ENCODE results near the gene MRPL32. TPM values are rescaled to one million over a fixed set of nuclear protein-coding genes. Genes with fewer than 3 reads are reported as not detected.

Gene MRPL32
- polyA plus RNA-seq, 2 donors, result 50.6 to 59.8 TPM

- WGBS, 2 donors, result 74 to 79% methylated on average over 4 of the region's 4 CpGs
- peaks cover 0 to 7% of the 10 kb centered on the region in 2 donors for H3K36me3 ChIP-seq (ENCODE audit: control insufficient read depth in 2 of 2, insufficient read depth in 2 of 2, low read length in 1 of 2)
- no peaks in the 10 kb centered on the region for H3K4me1 ChIP-seq (ENCODE audit: control insufficient read depth in 2 of 2, insufficient read depth in 2 of 2, low read length in 1 of 2)
- no peak overlapping the region for H3K4me3 ChIP-seq (ENCODE audit: low read depth in 1 of 2, low read length in 2 of 2)
- H3K27me3 ChIP-seq (ENCODE audit: control insufficient read depth in 1 of 2, insufficient read depth in 2 of 2, low read length in 2 of 2), result no peaks in the 10 kb centered on the region
- H3K27ac ChIP-seq (ENCODE audit: low read depth in 2 of 2, low read length in 1 of 2), result no peak overlapping the region
- H3K9me3 ChIP-seq (ENCODE audit: control insufficient read depth in 2 of 2, insufficient read depth in 1 of 2, low read depth in 1 of 2, low read length in 1 of 2), result no peaks in the 10 kb centered on the region
Observed at GRCh38 chr7:42939457-42940240, 7.5 kb downstream of the MRPL32 start.

- Histone ChIP-seq H3K36me3 (ENCODE audit: control insufficient read depth in 2 of 2, insufficient read depth in 2 of 2, low read length in 1 of 2) (peaks cover 0 to 7% of the 10 kb centered on the region in 2 donors), H3K4me1 (ENCODE audit: control insufficient read depth in 2 of 2, insufficient read depth in 2 of 2, low read length in 1 of 2) (no peaks in the 10 kb centered on the region), H3K27me3 (ENCODE audit: control insufficient read depth in 1 of 2, insufficient read depth in 2 of 2, low read length in 2 of 2) (no peaks in the 10 kb centered on the region), H3K9me3 (ENCODE audit: control insufficient read depth in 2 of 2, insufficient read depth in 1 of 2, low read depth in 1 of 2, low read length in 1 of 2) (no peaks in the 10 kb centered on the region), H3K4me3 (ENCODE audit: low read depth in 1 of 2, low read length in 2 of 2) (no peak overlapping the region), H3K27ac (ENCODE audit: low read depth in 2 of 2, low read length in 1 of 2) (no peak overlapping the region)
- WGBS, 2 donors, result 54% methylated on average over 13 of the region's 13 CpGs
Observed at GRCh38 chr7:42940985-42941847, 9.0 kb downstream of the MRPL32 start.

- Histone ChIP-seq H3K27me3 (ENCODE audit: control insufficient read depth in 1 of 2, insufficient read depth in 2 of 2, low read length in 2 of 2) (no peaks in the 10 kb centered on the region), H3K27ac (ENCODE audit: low read depth in 2 of 2, low read length in 1 of 2) (no peak overlapping the region), H3K9me3 (ENCODE audit: control insufficient read depth in 2 of 2, insufficient read depth in 1 of 2, low read depth in 1 of 2, low read length in 1 of 2) (no peaks in the 10 kb centered on the region), H3K4me3 (ENCODE audit: low read depth in 1 of 2, low read length in 2 of 2) (no peak overlapping the region), H3K4me1 (ENCODE audit: control insufficient read depth in 2 of 2, insufficient read depth in 2 of 2, low read length in 1 of 2) (no peaks in the 10 kb centered on the region), H3K36me3 (ENCODE audit: control insufficient read depth in 2 of 2, insufficient read depth in 2 of 2, low read length in 1 of 2) (no peaks in the 10 kb centered on the region)
- 33 to 34% methylated on average over 4 of the region's 4 CpGs for WGBS, 2 donors
Observed at GRCh38 chr7:42945821-42946626, 13.8 kb downstream of the MRPL32 start.

GRCh38 chr7:42946627-42946950 is 14.4 kb downstream of the MRPL32 start:
- no peaks in the 10 kb centered on the region for H3K36me3 ChIP-seq (ENCODE audit: control insufficient read depth in 2 of 2, insufficient read depth in 2 of 2, low read length in 1 of 2)
- H3K27me3 ChIP-seq (ENCODE audit: control insufficient read depth in 1 of 2, insufficient read depth in 2 of 2, low read length in 2 of 2), result no peaks in the 10 kb centered on the region
- no peaks in the 10 kb centered on the region for H3K9me3 ChIP-seq (ENCODE audit: control insufficient read depth in 2 of 2, insufficient read depth in 1 of 2, low read depth in 1 of 2, low read length in 1 of 2)
- no peaks in the 10 kb centered on the region for H3K4me1 ChIP-seq (ENCODE audit: control insufficient read depth in 2 of 2, insufficient read depth in 2 of 2, low read length in 1 of 2)
- no peak overlapping the region for H3K4me3 ChIP-seq (ENCODE audit: low read depth in 1 of 2, low read length in 2 of 2)
- H3K27ac ChIP-seq (ENCODE audit: low read depth in 2 of 2, low read length in 1 of 2), result no peak overlapping the region
- 97% methylated on average over 2 of the region's 2 CpGs for WGBS, 2 donors

- H3K36me3 ChIP-seq (ENCODE audit: control insufficient read depth in 2 of 2, insufficient read depth in 2 of 2, low read length in 1 of 2), result no peaks in the 10 kb centered on the region
- no peaks in the 10 kb centered on the region for H3K9me3 ChIP-seq (ENCODE audit: control insufficient read depth in 2 of 2, insufficient read depth in 1 of 2, low read depth in 1 of 2, low read length in 1 of 2)
- 62 to 64% methylated on average over 2 of the region's 2 CpGs for WGBS, 2 donors
- H3K27ac ChIP-seq (ENCODE audit: low read depth in 2 of 2, low read length in 1 of 2), result no peak overlapping the region
- no peak overlapping the region for H3K4me3 ChIP-seq (ENCODE audit: low read depth in 1 of 2, low read length in 2 of 2)
- H3K27me3 ChIP-seq (ENCODE audit: control insufficient read depth in 1 of 2, insufficient read depth in 2 of 2, low read length in 2 of 2), result no peaks in the 10 kb centered on the region
- H3K4me1 ChIP-seq (ENCODE audit: control insufficient read depth in 2 of 2, insufficient read depth in 2 of 2, low read length in 1 of 2), result no peaks in the 10 kb centered on the region
Observed at GRCh38 chr7:42947521-42947920, 15.3 kb downstream of the MRPL32 start.

GRCh38 chr7:42950417-42950816 is 18.2 kb downstream of the MRPL32 start:
- no peaks in the 10 kb centered on the region for H3K36me3 ChIP-seq (ENCODE audit: control insufficient read depth in 2 of 2, insufficient read depth in 2 of 2, low read length in 1 of 2)
- 52 to 57% methylated on average over 3 of the region's 3 CpGs for WGBS, 2 donors

GRCh38 chr7:42952328-42952727 is 20.2 kb downstream of the MRPL32 start:
- H3K27me3 ChIP-seq (ENCODE audit: control insufficient read depth in 1 of 2, insufficient read depth in 2 of 2, low read length in 2 of 2), result no peaks in the 10 kb centered on the region
- H3K4me3 ChIP-seq (ENCODE audit: low read depth in 1 of 2, low read length in 2 of 2), result no peak overlapping the region
- no peak overlapping the region for H3K27ac ChIP-seq (ENCODE audit: low read depth in 2 of 2, low read length in 1 of 2)
- no peaks in the 10 kb centered on the region for H3K4me1 ChIP-seq (ENCODE audit: control insufficient read depth in 2 of 2, insufficient read depth in 2 of 2, low read length in 1 of 2)
- no peaks in the 10 kb centered on the region for H3K9me3 ChIP-seq (ENCODE audit: control insufficient read depth in 2 of 2, insufficient read depth in 1 of 2, low read depth in 1 of 2, low read length in 1 of 2)
- 66 to 77% methylated on average over 4 of the region's 4 CpGs for WGBS, 2 donors
- H3K36me3 ChIP-seq (ENCODE audit: control insufficient read depth in 2 of 2, insufficient read depth in 2 of 2, low read length in 1 of 2), result no peaks in the 10 kb centered on the region

More at GRCh38 chr7:42950417-42950816, 18.2 kb downstream of the MRPL32 start:
- no peak overlapping the region for H3K4me3 ChIP-seq (ENCODE audit: low read depth in 1 of 2, low read length in 2 of 2)
- no peaks in the 10 kb centered on the region for H3K27me3 ChIP-seq (ENCODE audit: control insufficient read depth in 1 of 2, insufficient read depth in 2 of 2, low read length in 2 of 2)
- H3K9me3 ChIP-seq (ENCODE audit: control insufficient read depth in 2 of 2, insufficient read depth in 1 of 2, low read depth in 1 of 2, low read length in 1 of 2), result no peaks in the 10 kb centered on the region
- no peaks in the 10 kb centered on the region for H3K4me1 ChIP-seq (ENCODE audit: control insufficient read depth in 2 of 2, insufficient read depth in 2 of 2, low read length in 1 of 2)
- H3K27ac ChIP-seq (ENCODE audit: low read depth in 2 of 2, low read length in 1 of 2), result no peak overlapping the region

- no peaks in the 10 kb centered on the region for H3K9me3 ChIP-seq (ENCODE audit: control insufficient read depth in 2 of 2, insufficient read depth in 1 of 2, low read depth in 1 of 2, low read length in 1 of 2)
- WGBS, 2 donors, result 91 to 93% methylated on average over 4 of the region's 4 CpGs
Observed at GRCh38 chr7:42953994-42954393, 21.8 kb downstream of the MRPL32 start.

GRCh38 chr7:42956062-42956461 is 23.9 kb downstream of the MRPL32 start:
- H3K4me3 ChIP-seq (ENCODE audit: low read depth in 1 of 2, low read length in 2 of 2), result no peak overlapping the region
- H3K27me3 ChIP-seq (ENCODE audit: control insufficient read depth in 1 of 2, insufficient read depth in 2 of 2, low read length in 2 of 2), result no peaks in the 10 kb centered on the region
- H3K4me1 ChIP-seq (ENCODE audit: control insufficient read depth in 2 of 2, insufficient read depth in 2 of 2, low read length in 1 of 2), result no peaks in the 10 kb centered on the region
- H3K36me3 ChIP-seq (ENCODE audit: control insufficient read depth in 2 of 2, insufficient read depth in 2 of 2, low read length in 1 of 2), result no peaks in the 10 kb centered on the region
- H3K9me3 ChIP-seq (ENCODE audit: control insufficient read depth in 2 of 2, insufficient read depth in 1 of 2, low read depth in 1 of 2, low read length in 1 of 2), result no peaks in the 10 kb centered on the region
- H3K27ac ChIP-seq (ENCODE audit: low read depth in 2 of 2, low read length in 1 of 2), result no peak overlapping the region

More at GRCh38 chr7:42953994-42954393, 21.8 kb downstream of the MRPL32 start:
- Histone ChIP-seq H3K27me3 (ENCODE audit: control insufficient read depth in 1 of 2, insufficient read depth in 2 of 2, low read length in 2 of 2) (no peaks in the 10 kb centered on the region), H3K27ac (ENCODE audit: low read depth in 2 of 2, low read length in 1 of 2) (no peak overlapping the region), H3K4me3 (ENCODE audit: low read depth in 1 of 2, low read length in 2 of 2) (no peak overlapping the region), H3K36me3 (ENCODE audit: control insufficient read depth in 2 of 2, insufficient read depth in 2 of 2, low read length in 1 of 2) (no peaks in the 10 kb centered on the region), H3K4me1 (ENCODE audit: control insufficient read depth in 2 of 2, insufficient read depth in 2 of 2, low read length in 1 of 2) (no peaks in the 10 kb centered on the region)
